HG03103 (cell line): Measurements from ENCODE around the gene GFRA3.
"Not testable (repeated sequence)": the region's sequence is repeated elsewhere in the genome, so short reads cannot be mapped to it uniquely, and the experiment has no call there.

Source experiments
- ATAC-seq: cut with Tn5 transposase; IDR thresholded peaks from one replicate; pipeline ENCODE4 v1.9.1; 2021; ENCODE audit warnings: low read depth; ENCODE audit not compliant: unreplicated experiment

Gene GFRA3, protein sequence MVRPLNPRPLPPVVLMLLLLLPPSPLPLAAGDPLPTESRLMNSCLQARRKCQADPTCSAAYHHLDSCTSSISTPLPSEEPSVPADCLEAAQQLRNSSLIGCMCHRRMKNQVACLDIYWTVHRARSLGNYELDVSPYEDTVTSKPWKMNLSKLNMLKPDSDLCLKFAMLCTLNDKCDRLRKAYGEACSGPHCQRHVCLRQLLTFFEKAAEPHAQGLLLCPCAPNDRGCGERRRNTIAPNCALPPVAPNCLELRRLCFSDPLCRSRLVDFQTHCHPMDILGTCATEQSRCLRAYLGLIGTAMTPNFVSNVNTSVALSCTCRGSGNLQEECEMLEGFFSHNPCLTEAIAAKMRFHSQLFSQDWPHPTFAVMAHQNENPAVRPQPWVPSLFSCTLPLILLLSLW

DNA sequence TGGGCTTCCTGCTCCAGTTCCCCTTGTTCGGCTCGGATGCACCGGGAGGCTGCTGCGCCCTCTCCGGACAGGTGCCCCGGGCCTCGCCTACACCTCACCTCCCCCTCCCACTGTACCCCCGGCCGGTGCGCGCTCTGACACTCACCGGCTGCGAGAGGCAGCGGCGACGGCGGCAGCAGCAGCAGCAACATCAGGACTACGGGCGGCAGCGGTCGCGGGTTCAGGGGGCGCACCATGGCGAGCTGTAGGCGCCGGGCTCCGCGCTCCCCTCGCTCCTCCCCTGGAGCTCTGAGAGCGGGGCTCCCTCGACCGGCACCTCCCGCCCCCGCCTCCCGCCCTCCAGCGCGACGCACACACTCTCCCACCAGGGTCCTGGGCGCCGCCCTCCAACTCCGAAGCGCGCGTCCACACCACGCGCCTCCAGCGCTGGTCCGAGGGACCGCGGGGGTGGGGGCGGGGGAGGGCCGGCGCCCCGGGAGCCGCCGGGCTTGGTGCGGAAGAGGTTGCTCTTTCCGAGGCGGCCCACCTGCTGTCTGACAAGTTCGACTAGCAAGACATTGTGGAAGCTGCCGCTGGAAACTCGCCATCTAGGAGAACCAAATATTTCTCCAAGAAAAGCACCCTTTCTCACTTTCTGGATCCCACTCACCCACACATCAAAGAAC lies at the start of gene GFRA3:
GFRA3 (minus strand) TSS at position 433 of the 665 bp plus-strand sequence; CDS start at position 236, 197 bp downstream.
- no peak for ATAC-seq

DNA sequence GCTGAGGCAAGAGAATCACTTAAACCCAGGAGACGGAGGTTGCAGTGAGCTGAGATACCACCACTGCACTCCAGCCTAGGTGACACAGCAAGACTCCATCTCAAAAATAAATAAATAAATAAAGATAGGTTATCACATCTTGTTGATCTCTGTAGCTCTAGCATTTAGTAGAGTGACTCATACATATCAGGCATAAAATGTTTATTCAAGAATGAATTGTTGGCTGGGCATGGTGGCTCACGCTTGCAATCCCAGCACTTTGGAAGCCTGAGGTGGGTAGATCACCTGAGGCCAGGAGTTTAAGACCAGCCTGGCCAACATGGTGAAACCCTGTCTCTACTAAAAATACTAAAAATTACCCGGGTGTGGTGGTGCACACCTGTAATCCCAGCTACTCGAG lies 43.8 kb upstream of the GFRA3 start:
- not testable (repeated sequence) for ATAC-seq

DNA sequence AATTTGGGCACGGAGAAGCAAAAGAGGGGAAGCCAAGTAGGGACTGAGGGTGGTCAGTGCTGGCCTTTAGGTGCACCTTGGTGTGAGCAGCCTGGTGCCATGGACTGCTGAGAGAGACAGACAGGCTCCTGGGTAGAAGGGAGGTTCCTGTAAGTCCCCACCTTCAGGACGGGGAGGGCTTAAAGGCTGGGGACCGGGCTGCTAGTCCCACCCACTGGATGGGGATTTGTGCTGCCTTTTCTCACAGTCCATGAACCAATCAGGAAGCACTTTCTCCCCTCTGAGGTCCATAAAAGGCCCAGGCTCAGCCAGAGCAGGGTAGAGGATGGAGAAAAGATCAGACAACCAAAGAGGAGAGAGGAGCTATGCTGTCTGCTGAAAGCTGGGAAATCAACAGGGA lies 41.9 kb upstream of the GFRA3 start:
- no peak for ATAC-seq

DNA sequence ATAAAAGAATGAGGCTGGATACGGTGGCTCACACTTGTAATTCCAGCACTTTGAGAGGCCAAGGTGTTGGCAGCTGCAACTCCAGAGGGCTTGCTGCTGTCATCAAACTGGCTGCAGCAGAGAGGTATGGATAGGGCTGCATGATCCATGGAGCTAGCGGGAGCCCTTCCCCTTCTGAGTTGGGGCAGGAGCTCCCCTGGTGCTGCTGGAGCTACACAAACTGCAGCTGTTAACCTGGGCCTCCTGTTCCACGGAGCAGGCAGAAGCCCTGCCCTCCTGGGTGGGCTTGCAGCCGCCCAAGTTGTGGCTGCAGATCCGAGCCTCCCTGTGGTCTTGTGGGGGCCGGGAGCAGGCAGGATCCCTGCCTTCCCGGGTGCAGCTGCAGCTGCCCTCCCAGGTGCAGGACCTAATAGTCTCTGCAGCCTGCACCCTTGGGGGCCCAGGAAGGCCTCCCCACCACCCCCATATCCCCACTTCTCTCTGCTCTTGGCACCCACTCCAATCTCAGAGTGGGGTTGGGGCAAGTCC lies 41.4 kb upstream of the GFRA3 start:
- ATAC-seq, result no peak

DNA sequence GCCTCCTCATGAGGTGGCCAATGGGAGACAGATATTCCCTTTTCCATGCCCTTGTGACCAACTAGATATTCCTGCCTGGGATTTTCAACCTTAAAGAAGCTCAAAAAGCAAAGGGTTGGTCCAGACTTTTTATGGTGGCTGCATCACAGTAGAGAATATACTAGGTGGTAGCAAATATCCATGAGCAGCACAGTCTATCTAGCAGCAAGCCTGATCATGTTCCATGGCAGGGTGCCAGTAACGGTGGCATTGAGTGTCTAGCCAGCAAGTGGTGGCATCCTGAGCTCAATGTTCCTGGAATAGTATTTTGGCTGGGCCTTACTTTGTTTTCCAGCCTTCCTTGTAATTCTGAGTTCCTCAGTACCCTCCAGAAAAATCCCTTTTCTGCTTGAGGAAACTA lies 31.4 kb upstream of the GFRA3 start:
- no peak for ATAC-seq

DNA sequence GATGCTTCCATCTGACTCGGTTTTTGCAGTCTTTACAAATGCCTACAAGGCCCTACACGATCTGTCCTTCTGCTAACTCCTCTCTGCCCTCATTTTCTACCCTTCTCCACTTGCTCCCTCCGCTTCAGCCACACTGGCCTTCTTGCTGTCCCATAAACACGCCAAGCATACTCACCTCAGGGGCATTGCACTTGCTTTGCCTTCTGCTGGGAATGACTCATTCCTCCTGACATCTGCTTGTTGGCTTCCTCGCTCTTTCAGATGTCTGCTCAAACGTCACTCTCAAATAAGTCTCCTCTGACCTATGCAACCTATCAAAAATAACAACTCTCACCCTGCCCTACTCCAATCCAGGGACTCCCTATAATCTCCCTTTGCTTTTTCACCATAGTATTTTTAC lies 29.0 kb upstream of the GFRA3 start:
- ATAC-seq, result no peak

DNA sequence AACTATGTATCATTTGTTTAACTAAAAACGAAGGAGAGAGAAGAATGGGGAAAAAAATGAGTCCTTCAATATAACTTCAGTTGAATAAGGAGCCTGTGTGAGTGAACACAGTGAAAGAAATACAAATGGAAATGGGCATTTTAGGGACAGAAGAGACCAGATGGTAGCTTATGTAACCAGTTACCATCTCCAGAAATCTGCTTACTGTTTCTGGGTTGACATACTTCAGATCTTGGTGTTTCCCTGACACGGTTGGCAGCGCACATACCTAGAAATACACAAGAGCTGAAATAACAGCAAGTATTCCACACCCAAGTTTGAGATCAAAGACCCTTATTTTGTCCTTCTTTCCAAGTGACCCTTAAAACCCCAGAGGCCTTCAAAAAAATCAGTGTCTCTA lies 14.9 kb upstream of the GFRA3 start:
- no peak for ATAC-seq

DNA sequence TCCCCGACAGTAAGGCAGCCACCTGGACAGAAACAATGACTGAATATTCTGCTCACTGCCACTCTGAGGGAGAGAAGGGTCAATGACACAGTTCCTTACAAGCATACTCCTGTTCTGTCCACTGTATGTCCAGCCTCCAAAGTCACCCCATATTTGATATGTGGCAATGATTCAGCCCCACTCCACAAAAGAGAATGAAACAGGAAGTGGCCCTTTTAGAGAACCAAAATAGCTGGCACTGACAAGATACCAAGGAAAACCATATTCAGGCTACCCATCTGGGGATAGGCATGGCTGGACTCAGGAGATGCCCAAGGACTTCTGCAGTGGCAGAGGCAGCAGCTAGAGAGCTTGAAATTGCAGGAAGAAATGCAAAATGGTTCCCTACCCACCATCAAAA lies 12.8 kb upstream of the GFRA3 start:
- ATAC-seq, result no peak

DNA sequence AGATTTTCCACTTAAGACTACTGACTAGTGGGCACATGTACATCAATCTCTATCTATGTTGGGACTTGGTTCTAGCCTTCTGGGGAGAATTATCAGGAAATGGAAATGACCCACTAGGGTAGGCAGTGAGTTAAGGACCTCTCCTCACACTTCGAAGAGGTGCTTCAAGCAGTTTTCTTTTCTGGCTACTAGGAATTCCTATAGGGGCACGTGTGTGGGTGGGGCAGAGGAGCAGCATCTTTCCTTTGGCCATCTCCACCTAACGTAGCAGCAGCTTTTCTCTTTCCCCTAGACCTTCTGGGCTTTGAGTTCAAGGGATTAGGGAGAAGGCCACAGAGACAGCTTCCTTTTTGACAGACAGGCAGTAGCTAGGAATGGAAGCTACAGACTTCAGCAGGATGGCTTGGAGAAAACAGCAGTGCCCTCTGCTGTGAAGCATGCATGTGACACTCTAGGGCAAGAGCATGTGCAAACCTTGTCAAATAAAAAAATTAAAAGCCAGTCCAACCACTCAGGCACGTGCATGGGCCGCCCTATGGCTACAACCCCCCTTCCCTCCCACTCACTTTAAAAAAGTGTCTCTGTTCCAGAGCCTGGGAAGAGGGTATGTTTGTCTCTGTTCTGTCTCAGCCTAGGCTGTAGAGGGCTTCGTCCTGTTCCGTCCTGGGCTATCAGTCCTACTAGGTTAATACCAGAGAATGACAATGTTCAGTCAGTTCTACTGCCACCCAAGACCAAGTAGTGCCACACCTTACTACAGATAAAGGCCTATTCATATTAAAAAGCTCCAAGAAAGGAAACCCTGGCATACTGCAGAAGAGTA lies 8.7 kb upstream of the GFRA3 start:
- ATAC-seq, result no peak

DNA sequence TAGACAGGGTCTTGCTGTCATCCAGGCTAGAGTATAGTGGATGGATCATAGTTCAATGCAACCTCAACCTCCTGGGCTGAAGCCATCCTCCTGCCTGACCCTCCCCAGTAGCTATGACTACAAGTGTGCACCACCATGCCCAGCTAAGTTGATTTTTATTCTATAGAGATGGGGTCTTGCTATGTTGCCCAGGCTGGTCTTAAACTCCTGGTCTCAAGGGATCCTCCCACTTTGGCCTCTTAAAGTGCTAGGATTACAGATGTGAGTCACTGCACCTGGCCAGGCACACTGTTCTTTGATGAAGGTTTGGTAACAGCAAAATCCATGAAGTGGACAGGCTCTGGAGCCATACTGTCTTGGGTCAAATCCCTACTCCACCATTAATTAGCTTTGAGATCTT lies 6.5 kb upstream of the GFRA3 start:
- no peak for ATAC-seq

DNA sequence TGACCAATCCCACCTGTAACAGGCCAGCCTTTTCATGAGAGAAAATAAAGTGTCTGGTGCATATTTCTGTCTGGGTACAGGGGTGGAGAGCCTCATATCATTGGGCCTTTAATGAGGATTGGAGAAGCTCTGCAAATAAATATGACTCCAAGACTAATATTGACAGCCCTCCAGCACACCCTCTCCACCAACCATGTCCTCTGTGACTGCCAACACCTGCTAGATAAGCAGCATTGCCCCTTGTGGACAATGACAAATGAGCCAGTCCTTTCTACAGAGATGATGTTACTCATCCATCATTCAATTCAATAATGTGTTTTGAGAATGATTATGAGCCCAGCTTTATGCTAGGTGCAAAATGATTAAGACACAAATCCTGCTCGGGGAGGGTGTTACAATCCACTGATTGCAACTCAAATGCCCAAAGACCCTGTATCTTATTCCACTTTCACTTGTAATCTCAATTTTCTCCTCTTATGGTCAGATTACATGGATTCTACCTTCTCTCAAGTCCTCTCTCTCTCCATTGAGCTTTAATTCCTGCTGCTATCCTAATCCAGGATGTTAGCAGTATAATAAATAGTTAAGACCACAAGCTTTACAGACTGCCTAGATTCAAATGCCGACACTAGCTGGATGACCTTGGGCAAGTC lies 2.1 kb upstream of the GFRA3 start:
- no peak for ATAC-seq

DNA sequence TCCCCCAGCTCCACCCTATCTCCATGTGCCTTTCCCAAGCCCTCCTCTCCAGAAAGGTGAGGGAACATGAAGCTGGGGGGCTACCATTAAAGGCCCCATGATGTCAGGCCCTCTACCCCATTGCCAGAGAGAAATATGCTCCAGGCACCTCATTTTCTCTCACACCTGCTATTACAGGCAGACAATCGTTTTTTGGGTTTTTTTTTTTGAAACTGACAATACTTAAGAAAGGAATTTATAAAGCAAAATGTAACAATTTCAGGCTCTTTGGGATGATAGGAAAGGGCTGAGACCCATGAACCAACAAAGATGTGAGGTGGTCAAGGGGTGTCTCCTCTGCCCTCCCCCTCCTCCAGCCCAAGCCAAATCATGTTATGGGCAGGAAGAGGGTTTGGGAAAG lies 1.5 kb upstream of the GFRA3 start:
- no peak for ATAC-seq

DNA sequence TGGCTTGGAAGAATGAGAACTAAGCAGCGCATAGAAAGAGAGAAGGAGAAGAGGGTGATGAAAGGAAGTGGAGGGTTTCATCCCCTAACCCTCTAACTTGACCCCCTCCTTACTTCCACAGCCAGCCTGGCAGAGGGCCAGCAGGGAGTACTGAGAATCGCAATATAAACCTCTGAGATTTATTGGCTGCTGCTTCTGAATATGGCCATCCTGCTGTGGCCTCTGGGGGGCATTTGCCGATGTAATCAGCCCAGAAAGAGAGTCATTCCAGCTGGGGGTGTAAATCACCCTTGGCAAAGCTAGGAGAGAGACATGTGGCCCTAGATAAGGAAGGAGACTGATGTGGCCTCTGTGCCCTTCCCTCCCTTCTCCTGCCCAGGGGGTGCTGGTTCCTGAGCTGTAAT lies 960 bp upstream of the GFRA3 start:
- ATAC-seq, result no peak

DNA sequence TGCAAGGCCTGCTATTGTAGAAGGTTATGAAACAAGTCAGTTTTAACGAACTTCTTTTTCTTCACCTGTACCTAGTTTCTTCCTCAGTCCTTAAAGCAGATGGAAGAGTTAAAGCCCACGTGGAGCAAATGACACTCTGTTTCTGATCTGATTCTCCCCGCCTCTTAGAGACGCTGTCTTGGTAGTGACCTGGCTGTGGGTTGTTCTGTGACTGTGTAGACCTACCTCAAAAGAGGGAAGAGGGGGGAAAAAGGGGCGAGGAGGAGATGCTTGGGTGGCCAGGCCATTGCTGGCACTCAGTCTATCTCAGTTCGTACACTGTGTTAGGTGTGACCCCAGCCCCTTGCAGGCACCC lies 610 bp downstream of the GFRA3 start:
- ATAC-seq, result no peak

DNA sequence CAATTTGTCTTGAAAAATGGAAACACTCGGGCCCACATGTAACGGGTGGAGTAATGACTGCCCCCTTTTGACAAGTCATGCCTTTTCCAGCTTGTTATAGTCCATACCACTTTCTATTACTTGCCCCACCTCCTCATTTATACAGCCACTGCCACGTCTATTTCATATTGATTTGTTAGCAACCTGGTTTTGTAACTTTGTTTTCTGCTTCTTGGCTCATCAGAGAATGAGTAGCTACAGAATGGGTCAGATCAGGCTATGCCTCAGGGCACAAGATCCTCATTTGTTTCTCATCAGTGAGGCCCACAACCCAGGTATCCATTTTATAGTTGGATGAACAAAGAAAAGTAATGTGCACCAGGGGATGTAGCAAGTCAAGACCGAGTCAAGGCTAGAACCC lies 1.7 kb downstream of the GFRA3 start:
- no peak for ATAC-seq

DNA sequence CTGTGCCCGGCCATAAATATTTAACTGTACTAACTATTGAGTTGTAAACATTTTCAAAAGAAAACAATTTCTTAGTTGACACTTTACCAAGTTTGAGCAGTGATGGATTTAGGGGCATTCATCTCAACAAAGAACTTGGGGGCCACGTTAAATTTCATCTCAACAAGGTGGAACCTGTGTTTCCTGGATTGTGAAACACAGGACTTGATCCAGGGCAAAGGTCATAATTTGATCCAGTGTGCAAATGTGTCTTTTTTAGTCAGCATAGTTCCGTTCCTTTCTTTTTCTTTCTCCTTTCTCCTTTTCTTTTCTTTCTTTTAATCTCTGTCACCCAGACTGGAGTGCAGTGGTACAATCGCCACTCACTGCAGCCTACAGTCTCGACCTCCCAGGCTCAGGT lies 3.1 kb downstream of the GFRA3 start:
- ATAC-seq, result no peak

DNA sequence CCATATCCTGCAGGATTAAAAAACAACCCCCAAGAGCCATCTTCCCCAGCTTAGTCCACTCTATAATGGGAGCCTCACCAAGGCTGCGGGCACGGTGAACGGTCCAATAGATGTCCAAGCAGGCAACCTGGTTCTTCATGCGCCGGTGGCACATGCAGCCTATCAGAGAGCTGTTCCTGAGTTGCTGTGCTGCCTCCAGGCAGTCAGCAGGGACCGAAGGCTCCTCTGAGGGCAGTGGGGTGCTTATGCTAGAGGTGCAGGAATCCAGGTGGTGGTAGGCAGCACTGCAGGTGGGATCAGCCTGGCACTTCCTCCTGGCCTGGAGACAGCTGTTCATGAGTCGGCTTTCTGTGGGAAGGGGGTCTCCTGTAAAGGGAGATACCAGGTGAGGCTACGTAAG lies 10.2 kb downstream of the GFRA3 start:
- ATAC-seq, result no peak

DNA sequence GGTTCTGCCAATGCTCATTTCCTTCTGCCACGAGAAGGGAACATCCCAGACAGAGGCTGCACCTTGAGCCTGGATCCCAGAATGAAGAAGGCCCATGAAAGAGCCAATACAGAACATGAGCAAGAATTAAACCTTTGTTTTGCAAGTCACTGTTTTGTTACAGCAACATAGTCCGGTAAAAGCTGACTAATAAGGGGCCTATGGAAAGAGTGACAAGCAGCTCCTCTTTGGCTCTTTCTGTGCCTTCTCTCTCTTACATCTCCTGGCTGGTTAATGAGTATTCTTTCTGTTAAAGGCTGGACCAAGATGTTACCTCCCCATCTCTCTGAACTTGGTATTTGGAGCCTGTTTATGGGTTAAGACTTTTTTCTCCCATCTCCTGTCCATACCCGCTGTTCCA lies 10.8 kb downstream of the GFRA3 start:
- ATAC-seq, result no peak

DNA sequence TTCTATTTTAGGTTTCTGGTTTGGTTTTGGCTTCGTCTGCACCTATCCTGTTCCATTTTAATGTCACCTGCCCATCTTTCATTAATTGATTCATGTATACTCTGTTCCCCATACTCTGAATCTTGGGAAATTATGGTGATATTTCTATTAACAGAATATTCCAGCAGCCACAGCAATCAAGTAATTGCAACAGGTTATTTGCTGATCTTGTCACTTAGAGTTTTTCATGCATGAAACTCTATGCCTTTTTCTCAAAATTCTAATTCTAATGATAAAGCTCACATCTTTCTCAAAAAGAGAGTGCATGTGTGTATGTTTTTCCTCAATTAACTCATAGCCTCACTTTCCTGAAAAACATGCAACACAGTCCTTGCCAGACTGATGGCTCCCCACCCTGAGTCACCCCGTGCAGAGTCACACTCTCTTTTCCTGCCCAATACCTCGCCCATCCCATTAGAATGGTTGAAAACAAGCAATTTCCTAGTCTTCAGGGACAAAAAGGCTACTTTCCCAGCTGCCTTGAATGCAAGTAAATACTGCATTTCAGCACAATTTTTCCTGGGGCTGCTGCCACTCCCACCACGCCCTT lies 15.6 kb downstream of the GFRA3 start:
- ATAC-seq, result no peak

DNA sequence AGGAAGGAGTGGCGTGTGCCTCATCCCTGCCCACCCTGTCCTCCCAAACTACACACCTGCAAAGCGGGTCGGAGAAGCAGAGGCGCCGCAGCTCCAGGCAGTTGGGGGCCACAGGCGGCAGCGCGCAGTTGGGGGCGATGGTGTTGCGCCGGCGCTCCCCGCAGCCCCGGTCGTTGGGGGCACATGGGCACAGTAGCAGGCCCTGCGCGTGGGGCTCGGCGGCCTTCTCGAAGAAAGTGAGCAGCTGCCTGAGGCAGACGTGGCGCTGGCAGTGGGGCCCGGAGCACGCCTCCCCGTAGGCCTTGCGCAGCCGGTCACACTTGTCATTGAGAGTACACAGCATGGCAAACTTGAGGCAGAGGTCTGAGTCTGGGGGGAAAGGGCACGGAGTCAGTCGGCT lies 16.8 kb downstream of the GFRA3 start:
- ATAC-seq, result no peak
